HG03103 (cell line): ENCODE measurements around the gene TMEM214.

ENCODE experiments used
- ATAC-seq: cut with Tn5 transposase; IDR thresholded peaks from one replicate; pipeline ENCODE4 v1.9.1; 2021; ENCODE audit warnings: low read depth; ENCODE audit not compliant: unreplicated experiment

Gene TMEM214

DNA sequence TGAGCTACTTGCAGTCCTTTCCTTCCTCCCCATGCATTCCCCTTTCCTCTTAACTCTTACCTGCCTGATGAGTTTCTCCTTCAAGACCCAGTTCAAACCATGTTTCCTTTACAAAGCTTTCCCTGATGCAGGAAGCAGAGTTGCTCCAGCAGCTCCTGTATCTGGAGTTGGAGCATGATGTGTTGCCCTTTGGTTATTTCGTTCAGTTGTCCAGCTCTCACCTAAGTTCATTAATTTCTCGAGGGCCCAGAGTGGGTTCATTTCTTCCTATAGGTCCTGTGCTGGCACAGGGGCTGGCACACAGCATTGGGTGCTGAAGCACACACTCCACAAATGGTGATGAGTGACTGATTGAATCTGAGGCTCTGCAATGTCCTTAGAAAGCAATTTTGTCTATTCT, 23.0 kb upstream of the TMEM214 start:
- no peak for ATAC-seq

DNA sequence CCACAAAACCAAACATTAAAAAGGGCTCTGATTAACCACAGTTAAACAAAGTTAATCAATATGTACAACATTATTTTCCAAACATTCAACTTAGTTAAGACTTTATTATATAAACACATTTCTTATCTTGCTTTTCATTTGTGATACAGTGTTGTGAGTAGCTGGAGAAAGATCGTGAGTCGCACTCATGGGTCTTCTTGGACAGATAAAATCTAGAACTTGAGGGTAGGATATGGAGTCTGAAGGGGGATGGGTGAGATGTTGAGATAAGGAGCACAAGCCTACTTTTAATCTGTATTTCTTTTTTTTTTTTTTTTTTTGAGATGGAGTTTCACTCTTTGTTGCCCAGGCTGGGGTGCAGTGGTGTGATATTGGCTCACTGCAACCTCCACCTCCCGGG, 22.6 kb upstream of the TMEM214 start:
- ATAC-seq: no peak

- no peak for ATAC-seq
Measured at GRCh38 chr2:27013738-27014137, 19.0 kb upstream of the TMEM214 start.

DNA sequence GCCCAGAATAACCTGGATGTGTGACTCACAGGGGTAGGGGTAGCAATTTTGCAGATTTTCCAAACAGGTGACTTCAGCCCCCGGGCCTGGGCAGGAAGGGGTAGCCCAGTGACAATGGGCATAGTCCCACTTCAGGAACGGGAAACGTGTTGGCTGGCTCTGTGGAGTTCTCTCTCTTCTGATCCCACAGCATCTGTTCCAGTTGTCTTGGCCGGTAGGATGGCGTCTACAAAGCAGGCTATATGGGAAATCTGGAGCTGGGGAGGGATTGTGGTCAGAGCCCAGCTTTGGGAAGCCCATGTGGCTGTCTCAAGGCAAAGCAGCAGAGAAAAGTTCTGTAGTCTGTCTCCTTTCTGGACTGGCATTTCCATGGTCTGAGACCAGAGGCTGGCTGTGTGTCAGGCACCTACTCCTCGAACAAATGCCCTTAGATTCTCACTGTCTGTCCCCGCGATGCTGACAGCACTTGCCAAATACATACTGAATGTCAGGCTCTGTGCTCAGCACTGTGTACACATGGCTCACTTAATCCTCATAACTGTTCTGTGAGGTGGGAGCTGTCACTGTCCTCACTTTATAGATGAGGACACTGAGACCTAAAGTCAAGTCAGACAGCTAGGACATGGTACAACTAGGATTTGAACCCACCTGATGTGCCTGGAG, 17.9 kb upstream of the TMEM214 start:
- no peak for ATAC-seq

GRCh38 chr2:27016801-27017325, 15.9 kb upstream of the TMEM214 start:
- ATAC-seq: no peak

- ATAC-seq: no peak
Measured at GRCh38 chr2:27018142-27018541, 14.6 kb upstream of the TMEM214 start.

DNA sequence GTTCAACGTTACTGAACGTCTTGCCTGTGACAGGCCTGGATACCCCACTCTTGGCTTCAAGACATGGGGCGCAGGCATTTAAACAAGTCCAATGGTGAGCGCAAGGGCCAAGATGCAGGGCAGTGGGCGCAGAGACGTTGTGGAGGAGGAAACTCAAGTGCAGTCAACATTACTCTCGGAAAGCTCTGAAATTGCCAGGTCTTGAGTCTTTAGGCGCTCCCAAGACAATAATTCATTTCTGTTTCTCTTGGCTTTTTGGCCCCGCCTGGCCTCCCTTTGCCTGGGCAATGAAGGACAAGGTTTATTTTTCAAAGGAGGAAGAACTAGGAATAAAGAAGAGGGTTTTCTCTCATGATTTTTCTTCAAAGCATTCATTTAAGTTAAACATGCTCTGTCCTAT, 13.3 kb upstream of the TMEM214 start:
- no peak for ATAC-seq

GRCh38 chr2:27019931-27020855, 12.6 kb upstream of the TMEM214 start:
- ATAC-seq: no peak

DNA sequence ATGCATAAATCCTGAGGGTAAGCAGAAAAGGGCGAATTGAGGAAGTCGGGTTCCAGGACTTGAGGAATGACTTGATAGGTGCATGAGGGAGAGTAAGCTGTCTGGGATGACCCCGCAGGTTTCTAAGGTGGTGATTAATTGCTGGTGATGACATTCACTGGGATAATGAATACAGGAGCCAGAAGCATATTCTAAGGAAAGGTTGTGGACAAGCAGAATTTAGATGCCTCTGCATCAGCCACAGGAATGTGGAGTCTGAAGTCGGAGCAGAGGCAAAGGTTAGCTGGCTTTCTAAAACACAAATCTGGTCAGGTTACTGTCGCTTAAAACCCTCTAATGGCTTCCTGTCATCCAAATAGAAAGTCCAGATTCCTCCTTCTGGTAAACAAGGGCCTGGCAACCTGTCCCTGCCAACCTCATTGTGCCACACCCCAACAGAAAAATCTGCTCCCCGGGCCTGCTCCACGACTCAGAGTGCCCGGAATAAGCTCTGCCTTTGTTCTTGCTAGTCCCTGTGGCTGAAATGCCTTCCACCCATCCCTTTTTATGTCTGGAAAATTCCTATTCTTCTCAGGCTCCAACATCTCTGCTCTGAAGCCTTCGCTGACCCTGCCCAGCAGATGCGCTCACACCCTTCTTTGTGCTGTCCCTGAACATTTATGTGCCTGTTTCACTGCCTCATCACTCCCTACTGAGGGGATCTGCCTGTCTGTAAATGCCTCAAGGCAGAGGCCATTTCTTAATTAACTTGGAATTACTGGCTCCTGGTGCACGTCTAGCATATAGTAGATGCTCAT, 11.3 kb upstream of the TMEM214 start:
- ATAC-seq: no peak

- ATAC-seq: no peak
Measured at GRCh38 chr2:27023740-27024139, 9.0 kb upstream of the TMEM214 start.

- no peak for ATAC-seq
Measured at GRCh38 chr2:27024188-27024587, 8.6 kb upstream of the TMEM214 start.

GRCh38 chr2:27024812-27025211, 8.0 kb upstream of the TMEM214 start:
- no peak for ATAC-seq

DNA sequence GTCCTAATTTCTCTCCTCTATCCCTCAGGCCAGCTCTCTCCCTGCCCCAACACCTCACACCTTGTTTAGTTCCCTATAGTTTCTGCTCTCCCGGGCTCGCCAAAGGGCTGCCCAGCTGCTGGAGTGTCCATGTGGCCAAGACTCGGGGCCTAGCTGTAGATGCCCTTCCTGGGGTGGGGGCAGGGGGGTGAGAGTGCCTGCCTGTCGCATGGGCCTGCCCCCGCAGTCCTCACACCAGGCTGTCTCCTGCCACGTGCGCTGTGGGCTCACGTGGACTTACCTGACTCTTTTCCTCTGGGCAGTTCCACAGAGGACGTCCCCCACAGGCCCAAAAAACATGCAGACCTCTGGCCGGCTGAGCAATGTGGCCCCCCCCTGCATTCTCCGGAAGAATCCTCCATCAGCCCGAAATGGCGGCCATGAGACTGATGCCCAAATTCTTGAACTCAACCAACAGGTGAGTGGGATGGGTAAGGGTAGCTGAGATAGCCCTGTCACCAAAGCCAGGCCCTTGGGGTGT, 7.4 kb upstream of the TMEM214 start:
- no peak for ATAC-seq

GRCh38 chr2:27025861-27026851, 6.6 kb upstream of the TMEM214 start:
- ATAC-seq: no peak

DNA sequence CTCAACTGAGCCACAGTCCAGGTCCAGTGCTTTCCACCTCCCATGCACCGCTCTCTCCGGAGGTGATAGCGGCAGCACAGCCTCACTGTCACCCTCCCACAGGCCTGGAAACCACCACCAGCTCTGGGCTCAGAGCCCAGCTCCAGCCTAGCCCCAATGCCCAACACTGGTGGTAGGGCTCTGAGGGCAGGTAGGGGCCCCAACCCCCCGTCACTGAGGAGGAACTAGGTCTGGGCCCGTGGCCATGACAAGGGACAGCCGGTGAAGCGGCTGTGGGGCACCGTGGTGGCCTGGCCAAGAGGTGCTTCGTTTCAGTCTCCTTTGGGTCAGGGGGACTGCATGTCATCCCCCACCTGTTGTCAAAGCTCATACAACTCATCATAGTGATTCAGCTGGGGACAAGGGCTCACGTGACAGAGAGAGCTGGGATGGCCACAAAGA, 5.5 kb upstream of the TMEM214 start:
- ATAC-seq: no peak

GRCh38 chr2:27029051-27029450, 3.7 kb upstream of the TMEM214 start:
- ATAC-seq: no peak

GRCh38 chr2:27033253-27033852, 588 bp downstream of the TMEM214 start:
- no peak for ATAC-seq

DNA sequence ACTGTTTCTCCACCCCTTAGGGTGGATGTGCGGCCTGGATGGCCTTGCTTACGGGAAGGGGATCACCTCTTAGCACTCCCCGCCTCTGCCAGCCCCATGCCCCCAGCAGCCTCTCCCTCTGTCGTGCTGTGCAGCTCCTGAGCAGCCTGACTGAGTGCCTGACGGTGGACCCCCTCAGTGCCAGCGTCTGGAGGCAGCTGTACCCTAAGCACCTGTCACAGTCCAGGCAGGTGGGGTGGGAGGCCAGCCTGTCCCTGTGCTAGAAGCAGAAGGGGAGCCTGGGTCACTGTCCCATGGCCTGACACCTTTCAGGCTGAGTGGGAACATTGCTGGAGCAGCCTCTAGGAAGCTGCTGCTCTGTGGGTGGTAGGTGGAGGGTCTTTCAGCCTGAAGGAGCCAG, 5.2 kb downstream of the TMEM214 start:
- ATAC-seq: no peak
